HepG2 (cell line): ENCODE results near the gene WDR20. TPM values are rescaled to one million over a fixed set of nuclear protein-coding genes. Genes with fewer than 3 reads are reported as not detected.

Experiments
- ATAC-seq: fragments of 200-7000 bp; cut with Tn5 transposase; 3 replicates; pipeline ENCODE4 v1.9.1; 2020; ENCODE audit warnings: mild to moderate bottlenecking, moderate library complexity
- BruUV-seq: library from RNA; stranded (reverse); fragments of 400-500 nt; replicated peaks from 2 replicates; lab custom pipeline; 2021; lab: Mats Ljungman, UMichigan
- CTCF ChIA-PET: fragments of 300-600 bp; formaldehyde crosslinking; extraction: SDS; loops from one replicate; lab custom pipeline; 2021; ENCODE audit warnings: low total read pairs, inconsistent platforms, low intra/inter-chr PET ratio; lab: Yijun Ruan, JAX
- POLR2A ChIA-PET: fragments of 350-600 bp; sonication (Branson Sonifier 250); formaldehyde crosslinking; loops from one replicate; lab custom pipeline; 2020; ENCODE audit warnings: antibody characterized with exemption, inconsistent platforms; lab: Yijun Ruan, JAX
- DNase-seq: peaks from one replicate; pipeline ENCODE4 v3.0.0-alpha.2; 2015; ENCODE audit warnings: low spot score
- FAIRE-seq: peaks from 3 replicates; lab custom pipeline; 2011; peaks lifted over from hg19 to GRCh38; lab: Jason Lieb, UNC
- H2AFZ ChIP-seq: one replicate; pipeline ENCODE4 v1.6.1; 2011; ENCODE audit warnings: low read length, inconsistent platforms
- H3K27ac ChIP-seq: fragments of 300-600 bp; 3 replicates; pipeline ENCODE4 v1.8.0; 2011; ENCODE audit warnings: mixed run types, mild to moderate bottlenecking, mixed read lengths, low read length, inconsistent platforms; ENCODE audit not compliant: insufficient read depth; ENCODE audit errors: extremely low read length
- H3K27me3 ChIP-seq, 2 experiments: fragments of 200-600 bp in 1 of 2; 2 replicates in 1 of 2; 3 replicates in 1 of 2; pipeline versions ENCODE4 v1.6.0 to v1.8.0; 2011; ENCODE audit warnings: low read length in 2 of 2, mild to moderate bottlenecking in 2 of 2, moderate library complexity in 2 of 2, inconsistent platforms in 1 of 2; ENCODE audit not compliant: insufficient read depth in 2 of 2, control insufficient read depth in 1 of 2
- H3K36me3 ChIP-seq, 2 experiments: fragments of 200-600 bp in 1 of 2; replicated peaks in 1 of 2; 2 replicates in 1 of 2; 3 replicates in 1 of 2; pipeline versions ENCODE4 v1.5.1 to v1.8.0; 2011; ENCODE audit warnings: low read length in 2 of 2, inconsistent platforms in 1 of 2; ENCODE audit not compliant: insufficient read depth in 2 of 2, control insufficient read depth in 1 of 2
- H3K4me1 ChIP-seq: 2 replicates; pipeline ENCODE4 v1.5.1; 2012; ENCODE audit warnings: low read length, inconsistent platforms; ENCODE audit not compliant: insufficient read depth
- H3K4me2 ChIP-seq: 2 replicates; pipeline ENCODE4 v1.6.0; 2011; ENCODE audit warnings: low read depth, low read length, inconsistent platforms
- H3K4me3 ChIP-seq, 3 experiments: fragments of 200-600 bp in 1 of 3; sonication (generic), shearing (Covaris generic) in 1 of 3; replicated peaks in 1 of 3; 2 replicates each; pipeline ENCODE4 v1.5.1; 2011 to 2016; ENCODE audit warnings: low read length in 3 of 3, inconsistent platforms in 2 of 3, low read depth in 2 of 3, mild to moderate bottlenecking in 2 of 3, control low read depth in 1 of 3, mixed read lengths in 1 of 3; ENCODE audit not compliant: insufficient read depth in 1 of 3
- H3K79me2 ChIP-seq: one replicate; pipeline ENCODE4 v1.6.1; 2011; ENCODE audit warnings: low read length, inconsistent platforms; ENCODE audit not compliant: insufficient read depth
- H3K9ac ChIP-seq: 2 replicates; pipeline ENCODE4 v1.6.0; 2011; ENCODE audit warnings: mild to moderate bottlenecking, low read depth, low read length, inconsistent platforms; ENCODE audit not compliant: insufficient read depth
- H3K9me3 ChIP-seq: 2 replicates; pipeline ENCODE4 v1.5.1; 2012; ENCODE audit warnings: mild to moderate bottlenecking, low read length
- H4K20me1 ChIP-seq: 2 replicates; pipeline ENCODE4 v1.6.0; 2011; ENCODE audit warnings: inconsistent platforms, mild to moderate bottlenecking, low read length, moderate library complexity; ENCODE audit not compliant: insufficient read depth
- ARNT2 ChIP-seq: sonication (generic); formaldehyde crosslinking; IDR thresholded peaks from 2 replicates; pipeline ENCODE4 v1.8.0; 2022; ENCODE audit warnings: mild to moderate bottlenecking, low read depth, missing genetic modification reagents, moderate library complexity
- BORCS8-MEF2B ChIP-seq: sonication (generic); formaldehyde crosslinking; IDR thresholded peaks from 2 replicates; pipeline ENCODE4 v1.8.0; 2022; ENCODE audit warnings: mild to moderate bottlenecking, missing genetic modification reagents
- HDAC1 ChIP-seq: sonication (generic); formaldehyde crosslinking; IDR thresholded peaks from 2 replicates; pipeline ENCODE4 v1.5.1; 2020; ENCODE audit warnings: mild to moderate bottlenecking, missing genetic modification reagents
- HMGXB4 ChIP-seq, 2 experiments: sonication (generic) in 1 of 2; formaldehyde crosslinking in 1 of 2; IDR thresholded peaks; 2 replicates each; pipeline versions ENCODE4 v1.4.0 to v1.6.1; 2018 to 2020; ENCODE audit warnings: missing genetic modification reagents in 2 of 2, borderline replicate concordance in 1 of 2, low read depth in 1 of 2, mild to moderate bottlenecking in 1 of 2, missing biosample characterization in 1 of 2
- PITX1 ChIP-seq: sonication (generic); formaldehyde crosslinking; IDR thresholded peaks from 2 replicates; pipeline ENCODE4 v1.5.1; 2020; ENCODE audit warnings: mild to moderate bottlenecking, missing genetic modification reagents
- SALL1 ChIP-seq: sonication (generic); formaldehyde crosslinking; IDR thresholded peaks from 2 replicates; pipeline ENCODE4 v1.8.0; 2022; ENCODE audit warnings: mild to moderate bottlenecking, missing genetic modification reagents
- THAP9 ChIP-seq: sonication (generic); formaldehyde crosslinking; IDR thresholded peaks from 2 replicates; pipeline ENCODE4; 2020; ENCODE audit warnings: missing genetic modification reagents, mild to moderate bottlenecking, borderline replicate concordance
- ZBTB38 ChIP-seq: sonication (generic); formaldehyde crosslinking; IDR thresholded peaks from 2 replicates; pipeline ENCODE4 v1.5.1; 2020; ENCODE audit warnings: mild to moderate bottlenecking, missing genetic modification reagents
- ZNF124 ChIP-seq: sonication (generic); formaldehyde crosslinking; IDR thresholded peaks from 2 replicates; pipeline ENCODE4 v1.4.0; 2020; ENCODE audit warnings: missing genetic modification reagents
- ZNF563 ChIP-seq: sonication (generic); formaldehyde crosslinking; IDR thresholded peaks from 2 replicates; pipeline ENCODE4 v1.8.0; 2022; ENCODE audit warnings: mild to moderate bottlenecking, moderate library complexity, missing genetic modification reagents
- ZNF687 ChIP-seq: sonication (generic); formaldehyde crosslinking; IDR thresholded peaks from 2 replicates; pipeline ENCODE4 v1.5.1; 2020; ENCODE audit warnings: mild to moderate bottlenecking, missing genetic modification reagents, moderate library complexity
- WGBS: methylation state at CpG from one replicate; pipeline ENCODE4 v1.1.6; 2017; ENCODE audit warnings: low lambda C conversion rate; 5-methylcytosine and 5-hydroxymethylcytosine counted together
- in situ Hi-C: cut with HindIII; loops from 2 replicates; pipeline ENCODE4 v1.10.0; 2017; ENCODE audit warnings: low pct_unique_long_range_greater_than_20kb; ENCODE audit not compliant: extremely low pct_ligation_motif_present
- intact Hi-C: fragments of 100-400 bp; cut with micrococcal nuclease; formaldehyde crosslinking; loops from one replicate; pipeline ENCODE4 v1.10.0; 2022; ENCODE audit not compliant: unreplicated experiment
- polyA plus RNA-seq, 8 experiments: library from polyadenylated mRNA; depleted of rRNA in 3 of 8; stranded (reverse) in 7 of 8; unstranded in 1 of 8; fragments of >200 nt; fragmentation: Illumina TruSeq in 4 of 8; extraction: Trizol in 4 of 8; gene quantifications; 2 replicates each; pipeline versions ENCODE4 v1.2.1 to v1.2.3, GENCODE V29; 2011 to 2016; ENCODE audit warnings: low read depth in 4 of 8, missing spikeins in 1 of 8, mixed read lengths in 1 of 8; ENCODE audit not compliant: insufficient read depth in 1 of 8
- total RNA-seq, 5 experiments: library from RNA; depleted of rRNA; stranded (reverse); fragments of >200 nt; fragmentation: Illumina TruSeq; extraction: Trizol; gene quantifications; 2 replicates each; pipeline ENCODE4 v1.2.3, GENCODE V29; 2016; ENCODE audit warnings: low read depth in 1 of 5

The WDR20 gene
- total and polyA plus RNA-seq, 2 of the 13 experiments (the other 11 are each of a cell fraction or from before 2014, with no cell fraction given), result 10.4 to 23.2 TPM

- Histone ChIP-seq H2AFZ (peak overlapping the region; percentile 16), H3K27ac (no peak overlapping the region), H3K79me2 (no peaks in the 10 kb centered on the region), H3K27me3 (no peaks in the 10 kb centered on the region), H3K9ac (peak overlapping the region; percentile 68), H3K4me3 (peak overlapping the region; percentile 38 to 69 (median 62); a peak in 5 of 6 replicates), H3K4me1 (peaks cover 19% of the 10 kb centered on the region; the same call in 1 of the 2 replicates), H3K4me2 (peak overlapping the region; percentile 77), H4K20me1 (no peaks in the 10 kb centered on the region), H3K9me3 (no peaks in the 10 kb centered on the region), H3K36me3 (peaks cover 1 to 10% of the 10 kb centered on the region in 2 experiments; a peak in 1 of 5 replicates)
- intact Hi-C loops, result loop anchor here (1.0 kb wide), 1 partner anchor 80 kb away; no protein-coding TSS in a partner anchor
- FAIRE-seq (no peak), ATAC-seq (peak; percentile 60), DNase-seq (no peak)
- CTCF ChIA-PET, result interaction anchor here (1.3 to 3.0 kb wide), 2 partner anchors 80 to 82 kb away, joined by 3 to 44 read pairs; no protein-coding TSS in a partner anchor
- WGBS, result 62% methylated on average over 34 of the region's 34 CpGs
- BruUV-seq, result no TSS peak
- POLR2A ChIA-PET, result no interaction called here
- in situ Hi-C loops, result loop anchor here (5.0 kb wide), 1 partner anchor 78 kb away; no protein-coding TSS in a partner anchor
- TF ChIP-seq PITX1 (CRISPR knock-in tag) (peak; percentile 64; the same call in 1 of the 2 replicates), ZNF563 (CRISPR knock-in tag) (0 out of 2 replicates have a peak, but pooled peaks have one; percentile 45), ZNF124 (CRISPR knock-in tag) (no peak), BORCS8-MEF2B (CRISPR knock-in tag) (peak; percentile 42; the same call in 1 of the 2 replicates), ZNF687 (peak; percentile 61), HDAC1 (0 out of 2 replicates have a peak, but pooled peaks have one; percentile 24), THAP9 (CRISPR knock-in tag) (peak; percentile 15; the same call in 1 of the 2 replicates), SALL1 (CRISPR knock-in tag) (peak; percentile 32; the same call in 1 of the 2 replicates), HMGXB4 (CRISPR knock-in tag; IDR thresholded peaks at IDR 0.05; ENCODE audit: borderline replicate concordance in 1 of 2, low read depth in 1 of 2) (peak in 1 of 2 experiments; percentile 70; a peak in 1 of 4 replicates), ZBTB38 (CRISPR knock-in tag) (peak; percentile 69; the same call in 1 of the 2 replicates), ARNT2 (peak; percentile 32; the same call in 1 of the 2 replicates)
These were observed 94.9 kb downstream of the WDR20 start for GRCh38 chr14:102234331-102235264.
